ENCODE measurements around the gene GJA5.

GJA5 gene

GRCh38 chr1:147768101-147768500 lies 7.7 kb upstream of the GJA5 start:
- Histone ChIP-seq H3K27ac (ENCODE audit: low read depth in 2 of 2, low read length in 2 of 2) (no peak overlapping the region), H3K36me3 (ENCODE audit: control insufficient read depth in 2 of 2, insufficient read depth in 2 of 2, low read length in 2 of 2) (no peaks in the 10 kb centered on the region), H3K9ac (ENCODE audit: low read depth in 1 of 2, low read length in 2 of 2) (no peak overlapping the region), H3K4me3 (ENCODE audit: low read length in 2 of 2) (no peak overlapping the region), H3K4me1 (ENCODE audit: control insufficient read depth in 2 of 2, insufficient read depth in 2 of 2, low read length in 2 of 2) (no peaks in the 10 kb centered on the region), H3K9me3 (ENCODE audit: control insufficient read depth in 2 of 2, low read length in 2 of 2) (no peaks in the 10 kb centered on the region), H3K27me3 (ENCODE audit: control insufficient read depth in 2 of 2, insufficient read depth in 2 of 2, low read length in 2 of 2) (peaks cover 0 to 6% of the 10 kb centered on the region in 2 donors)

GRCh38 chr1:147762233-147763024 lies 2.0 kb upstream of the GJA5 start:
- Histone ChIP-seq H3K4me1 (ENCODE audit: control insufficient read depth in 2 of 2, insufficient read depth in 2 of 2, low read length in 2 of 2) (no peaks in the 10 kb centered on the region), H3K27me3 (ENCODE audit: control insufficient read depth in 2 of 2, insufficient read depth in 2 of 2, low read length in 2 of 2) (no peaks in the 10 kb centered on the region), H3K36me3 (ENCODE audit: control insufficient read depth in 2 of 2, insufficient read depth in 2 of 2, low read length in 2 of 2) (no peaks in the 10 kb centered on the region), H3K4me3 (ENCODE audit: low read length in 2 of 2) (no peak overlapping the region), H3K9me3 (ENCODE audit: control insufficient read depth in 2 of 2, low read length in 2 of 2) (no peaks in the 10 kb centered on the region), H3K27ac (ENCODE audit: low read depth in 2 of 2, low read length in 2 of 2) (no peak overlapping the region), H3K9ac (ENCODE audit: low read depth in 1 of 2, low read length in 2 of 2) (no peak overlapping the region)

GRCh38 chr1:147758379-147759100 lies 1.9 kb downstream of the GJA5 start:
- H3K9me3 ChIP-seq (ENCODE audit: control insufficient read depth in 2 of 2, low read length in 2 of 2): no peaks in the 10 kb centered on the region
- no peaks in the 10 kb centered on the region for H3K36me3 ChIP-seq (ENCODE audit: control insufficient read depth in 2 of 2, insufficient read depth in 2 of 2, low read length in 2 of 2)
- no peak overlapping the region for H3K27ac ChIP-seq (ENCODE audit: low read depth in 2 of 2, low read length in 2 of 2)
- no peak overlapping the region for H3K4me3 ChIP-seq (ENCODE audit: low read length in 2 of 2)
- no peaks in the 10 kb centered on the region for H3K4me1 ChIP-seq (ENCODE audit: control insufficient read depth in 2 of 2, insufficient read depth in 2 of 2, low read length in 2 of 2)
- H3K27me3 ChIP-seq (ENCODE audit: control insufficient read depth in 2 of 2, insufficient read depth in 2 of 2, low read length in 2 of 2): no peaks in the 10 kb centered on the region
- H3K9ac ChIP-seq (ENCODE audit: low read depth in 1 of 2, low read length in 2 of 2): no peak overlapping the region

- Histone ChIP-seq H3K27me3 (ENCODE audit: control insufficient read depth in 2 of 2, insufficient read depth in 2 of 2, low read length in 2 of 2) (no peaks in the 10 kb centered on the region), H3K36me3 (ENCODE audit: control insufficient read depth in 2 of 2, insufficient read depth in 2 of 2, low read length in 2 of 2) (no peaks in the 10 kb centered on the region), H3K9me3 (ENCODE audit: control insufficient read depth in 2 of 2, low read length in 2 of 2) (no peaks in the 10 kb centered on the region), H3K9ac (ENCODE audit: low read depth in 1 of 2, low read length in 2 of 2) (no peak overlapping the region), H3K27ac (ENCODE audit: low read depth in 2 of 2, low read length in 2 of 2) (no peak overlapping the region), H3K4me1 (ENCODE audit: control insufficient read depth in 2 of 2, insufficient read depth in 2 of 2, low read length in 2 of 2) (no peaks in the 10 kb centered on the region), H3K4me3 (ENCODE audit: low read length in 2 of 2) (no peak overlapping the region)
These were observed 3.1 kb downstream of the GJA5 start for GRCh38 chr1:147757015-147757990.

- Histone ChIP-seq H3K4me1 (ENCODE audit: control insufficient read depth in 2 of 2, insufficient read depth in 2 of 2, low read length in 2 of 2) (no peaks in the 10 kb centered on the region), H3K27ac (ENCODE audit: low read depth in 2 of 2, low read length in 2 of 2) (no peak overlapping the region)
These were observed 4.1 kb downstream of the GJA5 start for GRCh38 chr1:147756341-147756740.

GRCh38 chr1:147754661-147755060 lies 5.7 kb downstream of the GJA5 start:
- H3K27me3 ChIP-seq (ENCODE audit: control insufficient read depth in 2 of 2, insufficient read depth in 2 of 2, low read length in 2 of 2): no peaks in the 10 kb centered on the region
- H3K36me3 ChIP-seq (ENCODE audit: control insufficient read depth in 2 of 2, insufficient read depth in 2 of 2, low read length in 2 of 2): no peaks in the 10 kb centered on the region
- no peak overlapping the region for H3K4me3 ChIP-seq (ENCODE audit: low read length in 2 of 2)
- no peak overlapping the region for H3K9ac ChIP-seq (ENCODE audit: low read depth in 1 of 2, low read length in 2 of 2)
- H3K27ac ChIP-seq (ENCODE audit: low read depth in 2 of 2, low read length in 2 of 2): no peak overlapping the region
- H3K4me1 ChIP-seq (ENCODE audit: control insufficient read depth in 2 of 2, insufficient read depth in 2 of 2, low read length in 2 of 2): no peaks in the 10 kb centered on the region
- no peaks in the 10 kb centered on the region for H3K9me3 ChIP-seq (ENCODE audit: control insufficient read depth in 2 of 2, low read length in 2 of 2)

More at GRCh38 chr1:147756341-147756740, 4.1 kb downstream of the GJA5 start:
- Histone ChIP-seq H3K9ac (ENCODE audit: low read depth in 1 of 2, low read length in 2 of 2) (no peak overlapping the region), H3K36me3 (ENCODE audit: control insufficient read depth in 2 of 2, insufficient read depth in 2 of 2, low read length in 2 of 2) (no peaks in the 10 kb centered on the region), H3K4me3 (ENCODE audit: low read length in 2 of 2) (no peak overlapping the region), H3K9me3 (ENCODE audit: control insufficient read depth in 2 of 2, low read length in 2 of 2) (no peaks in the 10 kb centered on the region), H3K27me3 (ENCODE audit: control insufficient read depth in 2 of 2, insufficient read depth in 2 of 2, low read length in 2 of 2) (no peaks in the 10 kb centered on the region)

- Histone ChIP-seq H3K27ac (ENCODE audit: low read depth in 2 of 2, low read length in 2 of 2) (no peak overlapping the region), H3K4me3 (ENCODE audit: low read length in 2 of 2) (no peak overlapping the region), H3K9me3 (ENCODE audit: control insufficient read depth in 2 of 2, low read length in 2 of 2) (no peaks in the 10 kb centered on the region), H3K9ac (ENCODE audit: low read depth in 1 of 2, low read length in 2 of 2) (no peak overlapping the region), H3K36me3 (ENCODE audit: control insufficient read depth in 2 of 2, insufficient read depth in 2 of 2, low read length in 2 of 2) (no peaks in the 10 kb centered on the region), H3K27me3 (ENCODE audit: control insufficient read depth in 2 of 2, insufficient read depth in 2 of 2, low read length in 2 of 2) (no peaks in the 10 kb centered on the region), H3K4me1 (ENCODE audit: control insufficient read depth in 2 of 2, insufficient read depth in 2 of 2, low read length in 2 of 2) (no peaks in the 10 kb centered on the region)
These were observed 7.3 kb downstream of the GJA5 start for GRCh38 chr1:147753081-147753480.

- H3K27me3 ChIP-seq (ENCODE audit: control insufficient read depth in 2 of 2, insufficient read depth in 2 of 2, low read length in 2 of 2): no peaks in the 10 kb centered on the region
- H3K4me3 ChIP-seq (ENCODE audit: low read length in 2 of 2): no peak overlapping the region
- no peak overlapping the region for H3K27ac ChIP-seq (ENCODE audit: low read depth in 2 of 2, low read length in 2 of 2)
- H3K4me1 ChIP-seq (ENCODE audit: control insufficient read depth in 2 of 2, insufficient read depth in 2 of 2, low read length in 2 of 2): no peaks in the 10 kb centered on the region
- no peaks in the 10 kb centered on the region for H3K36me3 ChIP-seq (ENCODE audit: control insufficient read depth in 2 of 2, insufficient read depth in 2 of 2, low read length in 2 of 2)
- H3K9me3 ChIP-seq (ENCODE audit: control insufficient read depth in 2 of 2, low read length in 2 of 2): no peaks in the 10 kb centered on the region
- no peak overlapping the region for H3K9ac ChIP-seq (ENCODE audit: low read depth in 1 of 2, low read length in 2 of 2)
These were observed 7.9 kb downstream of the GJA5 start for GRCh38 chr1:147752511-147752910.

- Histone ChIP-seq H3K4me3 (ENCODE audit: low read length in 2 of 2) (no peak overlapping the region), H3K36me3 (ENCODE audit: control insufficient read depth in 2 of 2, insufficient read depth in 2 of 2, low read length in 2 of 2) (no peaks in the 10 kb centered on the region), H3K4me1 (ENCODE audit: control insufficient read depth in 2 of 2, insufficient read depth in 2 of 2, low read length in 2 of 2) (no peaks in the 10 kb centered on the region), H3K27me3 (ENCODE audit: control insufficient read depth in 2 of 2, insufficient read depth in 2 of 2, low read length in 2 of 2) (no peaks in the 10 kb centered on the region), H3K27ac (ENCODE audit: low read depth in 2 of 2, low read length in 2 of 2) (no peak overlapping the region), H3K9me3 (ENCODE audit: control insufficient read depth in 2 of 2, low read length in 2 of 2) (no peaks in the 10 kb centered on the region), H3K9ac (ENCODE audit: low read depth in 1 of 2, low read length in 2 of 2) (no peak overlapping the region)
These were observed 9.1 kb downstream of the GJA5 start for GRCh38 chr1:147751346-147751745.

Data from mucosa of rectum (tissue), 2 donors.